Activated naive CD4-positive, alpha-beta T cell treated with anti-CD3 and anti-CD28 coated beads, Interleukin-2, amount 10 ng/mL, durations not matched to agents 7 days and 5 days (primary cell): Measurements from ENCODE around the gene CCDC33.
"Not testable (repeated sequence)": the region's sequence is repeated elsewhere in the genome, so short reads cannot be mapped to it uniquely, and the experiment has no call there.

Experiments
- CTCF ChIA-PET: fragments of 350-600 bp; sonication (Branson Sonifier 250); formaldehyde crosslinking; loops from one replicate; lab custom pipeline; 2021; ENCODE audit warnings: antibody characterized with exemption; lab: Charles Lee
- DNase-seq: peaks from one replicate; pipeline ENCODE4 v3.0.0-alpha.2; 2020
- H3K27ac Mint-ChIP-seq: one replicate; pipeline ENCODE4 v1.8.0; 2021; ENCODE audit warnings: mild to moderate bottlenecking, moderate library complexity, mixed read lengths
- H3K27me3 Mint-ChIP-seq: one replicate; pipeline ENCODE4 v1.8.0; 2021; ENCODE audit warnings: mild to moderate bottlenecking, mixed read lengths
- H3K36me3 Mint-ChIP-seq: one replicate; pipeline ENCODE4 v1.8.0; 2021; ENCODE audit warnings: mixed read lengths
- H3K4me1 Mint-ChIP-seq: one replicate; pipeline ENCODE4 v1.8.0; 2021; ENCODE audit warnings: mixed read lengths
- H3K4me3 Mint-ChIP-seq: one replicate; pipeline ENCODE4 v1.8.0; 2021; ENCODE audit warnings: mild to moderate bottlenecking, moderate library complexity, mixed read lengths
- H3K9me3 Mint-ChIP-seq: one replicate; pipeline ENCODE4 v1.8.0; 2021; ENCODE audit warnings: mixed read lengths

Gene CCDC33

DNA sequence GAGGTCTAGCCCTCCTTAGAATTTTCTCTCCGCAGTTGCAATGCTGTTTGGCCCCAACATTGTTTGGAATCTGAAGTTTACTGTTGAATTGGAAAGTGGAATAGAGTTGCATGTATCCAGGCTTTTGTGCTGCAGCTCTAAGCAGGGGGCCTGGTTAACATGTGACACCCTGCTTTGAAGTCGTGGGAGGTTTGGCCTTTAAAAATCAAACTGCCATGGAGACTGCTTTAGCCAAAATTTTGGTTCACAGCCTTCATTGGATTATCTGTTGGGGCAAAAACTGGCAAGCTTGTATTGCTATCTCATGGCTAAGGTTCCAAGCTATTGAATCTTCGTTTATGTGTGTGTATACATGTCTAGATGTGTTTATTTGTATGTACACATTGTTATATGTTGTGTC lies 115.5 kb downstream of the CCDC33 start:
- Mint-ChIP-seq H3K9me3 (peaks cover 5% of the 10 kb centered on the region), H3K4me1 (no peaks in the 10 kb centered on the region), H3K27me3 (peaks cover 39% of the 10 kb centered on the region), H3K36me3 (peaks cover 2% of the 10 kb centered on the region), H3K4me3 (no peak overlapping the region), H3K27ac (no peak overlapping the region)
- CTCF ChIA-PET: no interaction called here
- DNase-seq: no peak

DNA sequence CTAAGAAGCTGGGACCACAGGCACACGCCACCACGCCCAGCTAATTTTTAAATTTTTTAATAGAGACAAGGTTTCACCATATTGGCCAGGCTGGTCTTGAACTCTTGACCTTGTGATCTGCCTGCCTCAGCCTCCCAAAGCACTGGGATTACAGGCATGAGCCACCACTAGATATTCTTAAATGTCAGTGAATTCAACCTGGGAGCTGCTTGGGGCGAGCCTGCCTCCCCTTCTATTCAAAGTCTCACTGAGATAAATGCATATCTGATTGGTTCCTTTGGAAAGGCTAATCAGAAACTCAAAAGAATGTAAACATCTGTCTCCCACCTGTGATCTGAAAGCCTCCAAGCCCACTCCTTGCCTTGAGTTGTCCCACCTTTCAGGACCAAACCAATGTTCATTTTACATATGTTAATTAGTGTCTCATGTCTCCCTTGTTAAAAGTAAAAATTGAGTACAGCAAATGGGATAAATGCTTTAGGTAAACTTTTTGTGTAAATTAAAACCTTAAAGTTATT lies 116.3 kb downstream of the CCDC33 start:
- Mint-ChIP-seq H3K9me3 (peaks cover 5% of the 10 kb centered on the region), H3K27ac (no peak overlapping the region), H3K36me3 (peaks cover 2% of the 10 kb centered on the region), H3K4me1 (no peaks in the 10 kb centered on the region), H3K4me3 (no peak overlapping the region), H3K27me3 (peaks cover 39% of the 10 kb centered on the region)
- no peak for DNase-seq
- CTCF ChIA-PET: no interaction called here

DNA sequence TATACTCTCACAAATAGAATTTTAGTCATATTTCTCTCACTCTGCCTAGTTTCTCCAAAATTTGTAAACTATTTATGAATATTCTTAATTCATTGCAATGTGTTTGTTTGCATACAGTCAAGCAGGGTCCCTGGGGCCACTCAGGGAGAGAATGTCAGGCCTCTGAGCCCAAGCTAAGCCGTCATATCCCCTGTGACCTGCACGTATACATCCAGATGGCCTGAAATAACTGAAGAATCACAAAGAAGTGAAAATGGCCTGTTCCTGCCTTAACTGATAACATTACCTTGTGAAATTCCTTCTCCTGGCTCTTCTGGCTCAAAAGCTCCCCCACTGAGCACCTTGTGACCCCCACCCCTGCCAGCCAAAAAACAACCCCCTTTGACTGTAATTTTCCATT lies 117.9 kb downstream of the CCDC33 start:
- H3K27ac Mint-ChIP-seq, H3K4me3 Mint-ChIP-seq, H3K9me3 Mint-ChIP-seq, DNase-seq, H3K4me1 Mint-ChIP-seq, CTCF ChIA-PET, H3K36me3 Mint-ChIP-seq: not testable (repeated sequence)
- peaks cover 36% of the 10 kb centered on the region for H3K27me3 Mint-ChIP-seq

DNA sequence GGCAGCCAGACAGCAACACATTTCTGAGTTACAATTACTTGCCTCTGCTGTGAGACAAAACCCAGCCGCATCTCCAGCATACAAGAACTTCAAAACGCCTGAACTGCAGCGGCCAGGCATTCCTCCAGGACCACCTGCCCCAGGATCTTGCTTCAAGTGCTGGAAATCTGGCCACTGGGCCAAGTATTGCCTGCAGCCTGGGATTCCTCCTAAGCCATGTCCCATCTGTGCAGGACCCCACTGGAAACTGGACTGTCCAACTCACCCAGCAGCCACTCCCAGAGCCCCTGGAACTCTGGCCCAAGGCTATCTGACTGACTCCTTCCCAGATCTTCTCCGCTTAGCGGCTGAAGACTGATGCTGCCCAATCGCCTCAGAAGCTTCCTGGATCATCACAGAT lies 119.9 kb downstream of the CCDC33 start:
- H3K4me1 Mint-ChIP-seq, CTCF ChIA-PET, H3K36me3 Mint-ChIP-seq, H3K27ac Mint-ChIP-seq, H3K4me3 Mint-ChIP-seq, DNase-seq, H3K9me3 Mint-ChIP-seq: not testable (repeated sequence)
- H3K27me3 Mint-ChIP-seq: peaks cover 35% of the 10 kb centered on the region

DNA sequence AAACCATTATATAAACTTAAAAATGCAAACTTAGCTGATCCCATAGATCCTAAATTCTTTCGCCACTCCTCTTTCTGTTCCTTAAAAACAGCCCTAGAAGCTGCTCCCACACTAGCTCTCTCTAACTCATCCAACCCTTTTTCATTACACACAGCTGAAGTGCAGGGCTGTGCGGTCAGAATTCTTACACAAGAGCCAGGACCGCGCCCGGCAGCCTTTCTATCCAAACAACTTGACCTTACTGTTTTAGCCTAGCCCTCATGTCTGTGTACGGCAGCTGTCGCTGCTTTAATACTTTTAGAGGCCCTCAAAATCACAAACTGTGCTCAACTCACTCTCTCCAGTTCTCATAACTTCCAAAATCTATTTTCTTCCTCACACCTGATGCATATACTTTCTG lies 121.4 kb downstream of the CCDC33 start:
- H3K9me3 Mint-ChIP-seq, DNase-seq, CTCF ChIA-PET, H3K4me3 Mint-ChIP-seq, H3K36me3 Mint-ChIP-seq, H3K4me1 Mint-ChIP-seq, H3K27ac Mint-ChIP-seq: not testable (repeated sequence)
- peaks cover 35% of the 10 kb centered on the region for H3K27me3 Mint-ChIP-seq

DNA sequence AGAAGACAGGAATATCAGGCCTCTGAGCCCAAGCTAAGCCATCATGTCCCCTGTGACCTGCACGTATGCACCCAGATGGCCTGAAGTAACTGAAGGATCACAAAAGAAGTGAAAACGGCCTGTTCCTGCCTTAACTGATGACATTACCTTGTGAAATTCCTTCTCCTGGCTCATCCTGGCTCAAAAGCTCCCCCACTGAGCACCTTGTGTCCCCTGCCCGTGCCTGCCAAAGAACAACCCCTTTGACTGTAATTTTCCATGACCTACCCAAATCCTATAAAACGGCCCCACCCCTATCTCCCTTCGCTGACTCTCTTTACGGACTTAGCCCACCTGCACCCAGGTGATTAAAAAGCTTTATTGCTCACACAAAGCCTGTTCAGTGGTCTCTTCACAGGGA lies 123.2 kb downstream of the CCDC33 start:
- not testable (repeated sequence) for H3K36me3 Mint-ChIP-seq

DNA sequence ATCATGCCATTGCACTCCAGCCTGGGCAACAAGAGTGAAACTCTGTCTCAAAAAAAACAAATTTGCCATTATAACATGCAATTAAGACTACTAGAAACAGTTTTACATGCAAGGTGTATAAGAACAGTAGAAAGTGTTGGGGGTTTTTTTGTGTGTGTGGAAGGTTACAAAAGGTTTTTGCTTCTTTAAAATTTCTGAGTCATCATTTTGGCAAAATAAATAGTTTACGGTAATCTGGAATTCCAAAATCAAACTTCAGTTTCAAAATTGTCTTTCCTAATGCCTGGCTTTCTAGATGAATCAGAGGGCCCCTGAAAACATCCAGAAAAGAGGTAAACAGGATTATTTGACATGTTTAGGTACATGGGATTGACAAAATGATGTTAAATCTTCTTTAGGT lies 124.7 kb downstream of the CCDC33 start:
- H3K27ac Mint-ChIP-seq, H3K36me3 Mint-ChIP-seq, DNase-seq, H3K9me3 Mint-ChIP-seq, H3K4me3 Mint-ChIP-seq, H3K4me1 Mint-ChIP-seq, CTCF ChIA-PET: not testable (repeated sequence)
- peaks cover 43% of the 10 kb centered on the region for H3K27me3 Mint-ChIP-seq

More for the DNA sequence above, 123.2 kb downstream of the CCDC33 start:
- not testable (repeated sequence) for H3K4me3 Mint-ChIP-seq, H3K9me3 Mint-ChIP-seq, DNase-seq, H3K27ac Mint-ChIP-seq, H3K4me1 Mint-ChIP-seq
- CTCF ChIA-PET: interaction anchor here (1.0 kb wide), 1 partner anchor 14 kb away, joined by 3 read pairs; no protein-coding TSS in a partner anchor
- H3K27me3 Mint-ChIP-seq: peaks cover 43% of the 10 kb centered on the region

DNA sequence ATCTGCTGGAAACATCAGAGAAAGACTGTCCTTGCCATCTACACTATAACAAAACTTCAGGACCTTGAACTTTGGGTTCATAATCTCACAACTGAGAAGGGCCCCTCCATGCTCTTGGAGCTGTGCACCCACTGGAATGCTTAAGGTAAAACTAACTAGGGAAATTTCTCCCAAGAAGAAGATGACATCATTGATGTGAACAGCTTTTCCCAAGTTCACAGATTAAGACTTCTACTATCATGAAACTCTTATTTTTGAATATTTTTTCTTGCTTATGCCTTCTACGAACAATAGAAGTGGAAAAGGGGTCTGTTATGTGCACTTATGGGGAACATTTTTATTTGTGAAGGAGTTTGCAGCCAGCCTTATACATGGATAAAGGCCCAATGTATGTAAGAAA lies 126.4 kb downstream of the CCDC33 start:
- CTCF ChIA-PET: interaction anchor here (0.7 to 1.2 kb wide), 3 partner anchors 10 to 409 kb away, joined by 3 to 4 read pairs (median 3); no protein-coding TSS in a partner anchor
- Mint-ChIP-seq H3K27ac (no peak overlapping the region), H3K4me3 (no peak overlapping the region), H3K27me3 (peaks cover 56% of the 10 kb centered on the region), H3K4me1 (peaks cover 3% of the 10 kb centered on the region), H3K9me3 (no peaks in the 10 kb centered on the region), H3K36me3 (no peaks in the 10 kb centered on the region)
- DNase-seq: no peak

DNA sequence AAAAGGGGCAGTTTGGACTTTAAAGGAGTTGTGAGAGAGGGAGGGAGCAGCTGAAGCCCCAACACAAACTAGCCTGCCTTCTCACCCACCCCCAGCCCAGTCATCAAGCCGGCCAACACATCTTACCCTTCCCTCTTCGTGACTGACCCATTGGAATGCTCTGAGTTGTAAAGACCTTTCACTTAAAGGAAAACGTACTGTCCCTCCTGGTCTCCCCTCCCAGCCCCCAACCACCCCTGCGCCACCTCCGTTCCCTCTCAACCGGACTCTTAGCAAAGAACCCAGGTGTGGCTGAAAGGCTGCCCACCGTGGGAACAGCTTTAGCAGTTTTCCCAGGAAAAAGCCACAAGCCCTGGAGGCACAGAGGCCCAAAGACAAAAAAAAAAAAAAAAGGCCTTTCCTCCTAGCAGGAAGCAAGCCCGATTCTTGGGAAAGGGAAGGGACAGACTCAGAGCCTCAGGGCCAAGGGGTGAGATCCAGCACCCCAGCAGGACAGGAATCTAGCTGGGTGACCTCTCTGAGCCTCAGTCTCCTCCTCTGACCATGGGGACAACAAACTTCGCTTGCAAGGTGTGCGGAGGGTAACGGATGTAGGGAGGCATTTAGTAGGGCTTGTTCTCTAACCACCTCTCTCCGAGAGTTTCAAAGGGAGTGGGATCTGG lies 128.9 kb downstream of the CCDC33 start:
- Mint-ChIP-seq H3K27me3 (peaks cover 78% of the 10 kb centered on the region), H3K27ac (no peak overlapping the region), H3K4me3 (peak overlapping the region; percentile 53), H3K36me3 (no peaks in the 10 kb centered on the region), H3K9me3 (no peaks in the 10 kb centered on the region), H3K4me1 (peaks cover 3% of the 10 kb centered on the region)
- CTCF ChIA-PET: no interaction called here
- DNase-seq: no peak

DNA sequence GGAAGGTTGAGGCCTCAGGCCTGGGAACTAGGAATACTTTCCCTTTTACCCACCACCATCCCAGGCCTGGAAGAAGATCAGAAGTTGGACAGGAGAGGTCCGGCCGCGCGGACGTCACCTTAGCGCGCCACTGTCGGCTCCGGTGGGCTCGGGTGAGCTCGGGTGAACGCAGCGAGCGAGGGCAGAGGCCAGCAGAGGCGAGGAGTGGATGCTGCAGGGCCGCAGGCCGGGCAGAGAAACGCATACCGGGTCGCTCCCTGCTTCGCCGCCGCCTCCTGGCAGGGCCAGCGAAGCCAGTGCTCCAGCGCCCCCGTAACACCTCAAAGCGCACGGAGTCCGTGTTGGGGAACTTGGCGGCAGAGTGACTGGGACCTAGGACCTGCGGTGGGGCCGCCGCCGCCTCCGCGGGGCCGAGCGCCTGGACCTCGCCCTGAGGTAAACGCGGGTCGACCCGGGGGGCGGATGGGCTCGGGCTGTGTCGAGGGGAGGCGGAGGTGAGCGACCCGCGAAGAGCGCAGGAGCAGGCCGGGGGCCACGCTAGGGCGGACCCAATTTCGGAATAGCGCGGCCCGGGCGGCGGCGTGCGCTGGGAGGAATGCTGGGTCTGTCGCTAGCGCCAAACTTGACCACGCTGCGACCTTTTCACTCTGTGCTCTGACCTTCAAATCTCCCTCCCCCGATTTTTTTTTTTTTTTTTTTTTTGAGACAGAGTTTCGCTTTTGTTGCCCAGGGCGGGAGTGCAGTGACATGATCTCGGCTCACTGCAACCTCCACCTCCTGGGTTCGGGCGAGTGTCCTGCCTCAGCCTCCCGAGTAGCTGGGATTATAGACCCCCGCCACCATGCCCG lies 129.7 kb downstream of the CCDC33 start:
- Mint-ChIP-seq H3K27me3 (peaks cover 83% of the 10 kb centered on the region), H3K4me3 (peak overlapping the region; percentile 53), H3K4me1 (peaks cover 3% of the 10 kb centered on the region), H3K9me3 (no peaks in the 10 kb centered on the region), H3K36me3 (no peaks in the 10 kb centered on the region), H3K27ac (no peak overlapping the region)
- CTCF ChIA-PET: no interaction called here
- no peak for DNase-seq

DNA sequence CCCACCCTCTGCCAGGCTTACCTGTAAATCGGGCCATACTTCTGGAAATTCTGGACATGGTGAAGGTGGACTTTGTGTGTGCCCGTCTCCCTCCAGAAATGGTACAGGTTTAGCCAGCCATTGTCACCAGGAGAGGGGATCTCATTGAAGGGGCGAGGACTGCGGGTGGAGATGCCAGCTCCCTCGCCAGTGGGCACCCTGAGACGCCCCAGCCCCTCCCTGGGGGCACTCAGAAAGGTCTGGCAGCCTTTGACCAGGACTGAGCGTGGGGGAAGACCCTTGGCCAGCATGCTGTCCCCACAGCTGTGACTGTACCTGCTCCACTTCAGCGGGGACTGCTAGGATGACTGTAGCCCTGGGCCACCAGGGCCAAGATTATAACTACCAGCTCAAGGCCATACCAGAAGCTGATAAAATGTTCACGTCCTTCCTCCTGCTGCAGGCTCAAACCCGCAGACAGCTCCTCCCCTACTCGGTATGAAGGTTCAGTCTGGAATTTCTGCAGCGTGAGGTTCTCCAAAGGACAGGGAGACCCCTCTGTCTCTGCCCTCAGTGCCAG lies 131.2 kb downstream of the CCDC33 start, which contains the start of gene CYP11A1:
Gene CYP11A1, minus strand, starts transcription at position 351 of the 559 bp plus-strand sequence. Its CDS starts 61 bp downstream, at position 290.
- DNase-seq: no peak
- no peak within 1 kb of the TSS for H3K27ac Mint-ChIP-seq
- peak within 1 kb of the TSS; percentile 37 for H3K4me3 Mint-ChIP-seq
- peaks cover 3% of the 10 kb centered on the region for H3K4me1 Mint-ChIP-seq
- CTCF ChIA-PET: interaction anchor here (1.5 kb wide), 1 partner anchor 72 kb away, joined by 5 read pairs; no protein-coding TSS in a partner anchor
- no peaks in the 10 kb centered on the region for H3K9me3 Mint-ChIP-seq
- no peaks in the 10 kb centered on the region for H3K36me3 Mint-ChIP-seq
- peaks cover 89% of the 10 kb centered on the region for H3K27me3 Mint-ChIP-seq

DNA sequence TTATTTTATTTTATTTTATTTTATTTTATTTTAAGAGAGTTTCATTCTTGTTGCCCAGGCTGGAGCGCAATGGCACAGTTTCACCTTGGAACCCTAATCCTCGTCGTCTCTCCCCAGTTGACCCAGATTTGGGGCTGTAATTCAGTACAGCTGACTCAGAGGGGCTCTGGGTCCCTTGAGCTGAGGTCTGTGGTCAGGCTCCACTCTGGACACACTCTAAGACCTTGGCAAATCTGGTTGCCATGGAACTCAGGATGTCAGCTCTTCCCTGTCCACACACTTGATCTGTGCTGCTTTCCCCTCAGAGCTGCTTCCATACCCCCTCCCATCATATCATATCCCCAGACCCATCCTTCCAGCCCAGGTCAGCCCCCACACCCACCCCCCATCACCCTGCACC lies 132.0 kb downstream of the CCDC33 start:
- no peaks in the 10 kb centered on the region for H3K36me3 Mint-ChIP-seq
- H3K27me3 Mint-ChIP-seq: peaks cover 92% of the 10 kb centered on the region
- no peak overlapping the region for H3K27ac Mint-ChIP-seq
- CTCF ChIA-PET: interaction anchor here (0.6 kb wide), 1 partner anchor 14 kb away, joined by 3 read pairs; no protein-coding TSS in a partner anchor
- H3K4me3 Mint-ChIP-seq: no peak overlapping the region
- no peaks in the 10 kb centered on the region for H3K9me3 Mint-ChIP-seq
- no peak for DNase-seq
- peaks cover 3% of the 10 kb centered on the region for H3K4me1 Mint-ChIP-seq

DNA sequence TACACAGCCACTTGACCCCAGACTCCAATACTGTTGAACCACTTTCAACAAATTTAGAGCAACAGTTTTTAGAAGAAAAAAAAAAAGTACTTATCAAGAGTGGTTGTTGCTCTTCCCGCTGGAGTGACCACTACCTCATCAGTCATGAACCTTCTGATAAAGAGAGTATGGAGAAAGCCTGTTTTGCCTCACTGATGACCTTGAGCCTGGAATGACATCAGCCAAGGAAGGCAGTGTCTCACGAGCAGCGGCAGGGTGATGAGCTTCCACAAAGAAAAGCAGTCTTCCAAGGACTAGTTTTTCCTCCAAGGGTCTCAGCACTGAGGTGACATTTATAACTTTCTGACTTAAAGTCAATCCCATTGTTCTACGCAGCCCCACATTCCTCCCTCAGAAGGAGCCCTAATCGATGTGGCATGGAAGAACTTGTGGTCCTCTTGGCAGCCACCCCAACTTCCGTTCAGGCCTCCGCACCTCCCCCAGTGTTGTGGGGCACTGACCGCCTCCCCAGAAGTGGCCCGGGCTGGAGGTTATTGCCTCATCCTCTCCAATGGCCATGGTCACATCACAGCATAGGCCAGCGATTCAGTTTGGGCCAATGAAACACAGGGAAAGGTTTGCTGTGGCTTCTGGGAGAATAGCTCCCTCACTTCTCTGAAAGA lies 133.1 kb downstream of the CCDC33 start:
- Mint-ChIP-seq H3K9me3 (no peaks in the 10 kb centered on the region), H3K4me1 (peaks cover 6% of the 10 kb centered on the region), H3K27me3 (peaks cover 89% of the 10 kb centered on the region), H3K36me3 (no peaks in the 10 kb centered on the region), H3K27ac (no peak overlapping the region), H3K4me3 (no peak overlapping the region)
- CTCF ChIA-PET: interaction anchor here (0.7 to 7.5 kb wide), 3 partner anchors 10 to 264 kb away, joined by 3 to 81 read pairs (median 3); no protein-coding TSS in a partner anchor
- DNase-seq: no peak
